Skeletal muscle cell (primary cell): Measurements from ENCODE around the gene NPM1.
"Not testable (repeated sequence)": the region's sequence is repeated elsewhere in the genome, so short reads cannot be mapped to it uniquely, and the experiment has no call there.

Experiments
- DNase-seq: peaks from one replicate; pipeline ENCODE4 v3.0.0-alpha.2; 2010; ENCODE audit warnings: low read depth
- H3K4me3 ChIP-seq: 2 replicates; pipeline ENCODE4 v1.5.1; 2011; ENCODE audit warnings: low read depth, mild to moderate bottlenecking, control low read depth, low read length, moderate library complexity

Gene NPM1

DNA sequence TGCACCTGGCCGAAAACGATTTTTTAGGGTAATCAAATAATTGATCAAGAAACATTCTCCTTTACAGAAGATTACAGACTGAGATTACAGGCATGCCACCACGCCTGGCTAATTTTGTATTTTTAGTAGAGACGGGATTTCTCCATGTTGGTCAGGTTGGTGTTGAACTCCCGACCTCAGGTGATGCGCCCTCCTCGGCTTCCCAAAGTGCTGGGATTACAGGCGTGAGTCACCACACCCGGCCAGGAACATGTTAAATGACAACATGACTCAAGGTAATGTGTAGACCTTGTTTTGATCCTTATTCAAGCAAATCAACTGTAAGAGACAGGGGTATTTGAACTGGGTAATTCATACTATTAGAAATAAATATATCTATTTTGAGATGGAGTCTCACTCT, 3.2 kb upstream of the NPM1 start:
- not testable (repeated sequence) for DNase-seq, H3K4me3 ChIP-seq

DNA sequence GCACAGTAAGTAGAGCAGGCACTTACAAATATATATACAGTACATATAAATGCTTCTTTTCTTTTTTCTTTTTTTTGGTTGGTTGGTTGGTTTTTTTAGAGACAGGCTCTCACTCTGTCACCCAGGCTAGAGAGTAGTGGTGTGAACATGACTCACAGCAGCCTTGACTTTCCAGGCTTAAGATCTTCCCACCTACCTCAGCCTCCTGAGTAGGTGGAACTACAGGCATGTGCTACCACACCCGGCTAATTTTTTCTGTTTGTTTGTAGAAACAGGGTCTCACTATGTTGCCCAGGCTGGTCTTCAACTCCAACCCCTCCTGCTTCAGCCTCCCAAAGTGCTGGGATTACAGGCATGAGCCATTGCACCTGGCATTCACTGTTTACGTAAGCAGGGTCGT, 2.6 kb upstream of the NPM1 start:
- H3K4me3 ChIP-seq, DNase-seq: not testable (repeated sequence)

DNA sequence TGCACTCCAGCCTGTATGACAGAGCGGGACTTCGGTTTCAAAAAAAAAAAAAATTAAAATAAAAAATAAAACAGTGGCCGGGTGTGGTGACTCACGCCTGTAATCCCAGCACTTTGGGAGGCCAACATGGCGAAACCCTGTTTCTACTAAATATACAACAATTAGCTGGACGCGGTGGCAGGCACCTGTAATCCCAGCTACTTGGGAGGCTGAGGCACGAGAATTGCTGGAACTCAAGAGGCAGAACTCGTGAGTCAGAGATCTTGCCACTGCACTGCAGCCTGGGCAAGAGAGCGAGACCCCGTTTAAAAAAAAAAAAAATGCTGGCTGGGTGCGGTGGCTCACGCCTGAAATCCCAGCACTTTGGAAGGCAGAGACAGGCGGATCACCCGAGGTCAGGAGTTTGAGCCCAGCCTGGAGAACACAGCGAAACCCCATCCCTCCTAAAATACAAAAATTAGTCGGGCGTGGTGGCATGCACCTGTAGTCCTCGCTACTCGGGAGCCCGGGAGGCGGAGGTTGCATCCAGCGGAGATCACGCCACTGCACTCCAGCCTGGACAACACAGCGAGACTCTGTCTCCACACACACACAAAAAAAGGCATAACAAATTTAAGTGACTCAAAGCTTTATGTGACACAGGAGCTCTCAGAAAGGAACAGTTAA, 1.5 kb upstream of the NPM1 start:
- no peak for DNase-seq
- no peak overlapping the region for H3K4me3 ChIP-seq

DNA sequence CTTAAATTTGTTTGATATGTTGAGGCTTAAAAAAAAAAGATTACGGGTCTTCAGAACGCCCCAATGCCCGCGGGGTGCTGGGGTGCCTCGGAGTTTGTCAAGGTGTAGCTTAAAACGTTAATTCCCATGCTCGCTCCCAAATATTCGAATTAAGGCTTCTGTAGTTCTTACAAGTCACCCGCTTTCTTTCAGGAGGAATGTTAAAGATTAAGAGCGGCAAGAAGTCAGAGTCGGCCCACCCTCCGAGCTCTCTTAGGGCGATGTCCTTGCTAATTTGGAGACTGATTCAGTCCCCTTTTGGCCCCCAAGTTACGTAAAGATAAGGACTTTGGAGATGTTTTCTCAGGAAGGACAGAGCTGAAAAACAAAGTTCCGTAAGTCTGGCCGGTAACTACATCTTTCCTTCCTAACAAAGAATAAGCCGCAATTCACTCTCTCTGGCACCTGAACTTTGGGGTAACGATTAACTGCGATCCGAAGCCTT, 746 bp upstream of the NPM1 start:
- H3K4me3 ChIP-seq: peak overlapping the region; percentile 70

DNA sequence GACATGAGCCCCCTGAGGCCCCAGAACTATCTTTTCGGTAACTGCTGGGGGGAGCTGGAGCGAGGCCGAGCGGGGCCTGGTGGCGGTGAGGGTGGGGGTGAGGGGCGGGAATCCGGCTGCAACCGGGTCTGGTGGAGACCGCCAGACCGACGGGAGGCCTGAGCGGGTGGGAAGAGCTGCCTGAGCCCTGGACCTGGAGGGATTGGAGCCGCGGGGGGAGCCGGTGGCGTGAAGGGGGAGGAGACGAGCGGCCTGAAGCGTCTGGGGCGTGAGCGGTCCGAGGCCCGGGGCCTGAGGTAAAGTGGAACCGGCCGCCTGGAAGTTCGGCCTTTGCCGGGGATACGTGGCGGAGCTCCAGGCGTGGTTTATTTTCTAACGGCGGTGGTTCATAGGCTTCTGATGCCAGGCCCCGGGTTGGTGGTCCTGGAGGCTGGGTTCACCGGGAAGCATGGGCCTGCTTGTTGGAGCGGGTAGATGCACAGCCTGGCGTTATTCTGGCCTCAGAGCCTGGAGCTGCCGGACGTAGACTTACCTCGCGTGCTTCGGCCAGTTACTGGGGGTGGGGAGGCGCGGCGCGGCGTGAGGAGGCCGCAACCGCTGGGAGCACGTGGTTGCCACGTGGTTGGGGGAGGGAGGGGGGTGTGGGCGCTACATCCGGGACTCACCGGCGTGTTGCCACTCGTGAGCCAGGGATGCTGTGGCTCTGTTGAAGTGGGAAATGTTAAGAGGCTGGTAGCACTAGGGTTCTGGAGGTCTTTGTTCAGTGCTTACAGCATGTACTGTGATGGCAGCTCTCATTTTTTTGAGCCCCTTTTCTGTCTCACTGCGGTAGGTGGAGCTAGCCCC, 544 bp downstream of the NPM1 start:
- DNase-seq: peak; percentile 43
- peak overlapping the region; percentile 70 for H3K4me3 ChIP-seq

More for the DNA sequence above, 746 bp upstream of the NPM1 start:
- no peak for DNase-seq

DNA sequence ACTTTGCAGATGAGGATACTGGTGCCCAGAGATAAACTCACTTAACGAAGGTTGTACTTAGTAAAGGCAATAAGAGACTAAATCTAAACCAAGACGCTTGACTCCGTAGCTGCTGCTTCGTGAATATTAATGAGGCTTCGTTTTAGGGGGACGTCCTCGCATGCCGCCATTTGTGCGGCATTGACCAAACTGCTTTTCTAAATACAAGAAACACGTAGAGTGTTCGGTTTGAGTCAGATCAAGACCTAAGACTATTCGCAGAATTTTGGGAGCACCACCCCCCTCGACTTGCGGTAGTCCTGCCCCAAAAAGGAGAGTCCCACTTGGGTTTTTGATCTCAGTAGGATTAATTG, 1.1 kb downstream of the NPM1 start:
- H3K4me3 ChIP-seq: peak overlapping the region; percentile 70
- no peak for DNase-seq

DNA sequence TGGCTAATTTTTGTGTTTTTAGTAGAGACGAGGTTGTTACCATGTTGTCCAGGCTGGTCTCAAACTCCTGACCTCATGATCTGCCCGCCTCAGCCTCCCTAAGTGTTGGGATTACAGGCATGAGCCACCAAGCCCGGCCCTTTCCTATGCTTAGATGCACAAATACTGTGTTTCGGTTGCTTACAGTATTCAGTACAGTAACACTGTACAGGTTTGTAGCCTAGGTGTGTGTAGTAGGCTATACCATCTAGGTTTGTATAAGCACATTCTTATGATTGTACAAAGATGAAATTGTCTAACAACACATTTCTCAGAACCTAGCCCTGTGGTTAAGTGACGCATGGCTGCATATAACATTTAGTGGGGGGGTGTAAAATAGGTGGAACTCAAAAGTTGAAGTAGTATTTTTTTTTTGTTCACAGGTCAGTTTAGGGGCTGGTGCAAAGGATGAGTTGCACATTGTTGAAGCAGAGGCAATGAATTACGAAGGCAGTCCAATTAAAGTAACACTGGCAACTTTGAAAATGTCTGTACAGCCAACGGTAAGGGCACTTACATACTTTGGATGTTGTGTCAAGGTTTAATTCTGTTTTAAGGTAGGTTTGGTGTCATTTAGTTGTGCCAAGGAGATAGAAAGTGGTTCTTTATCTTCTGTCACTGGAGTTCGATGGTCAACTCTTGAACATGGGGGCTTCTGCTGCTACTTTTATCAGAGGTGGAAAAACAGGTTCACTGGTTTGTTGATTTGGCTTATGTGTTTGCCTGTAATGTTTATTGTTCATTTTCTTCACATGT, 3.4 kb downstream of the NPM1 start:
- DNase-seq: no peak
- peak overlapping the region; percentile 70 for H3K4me3 ChIP-seq

DNA sequence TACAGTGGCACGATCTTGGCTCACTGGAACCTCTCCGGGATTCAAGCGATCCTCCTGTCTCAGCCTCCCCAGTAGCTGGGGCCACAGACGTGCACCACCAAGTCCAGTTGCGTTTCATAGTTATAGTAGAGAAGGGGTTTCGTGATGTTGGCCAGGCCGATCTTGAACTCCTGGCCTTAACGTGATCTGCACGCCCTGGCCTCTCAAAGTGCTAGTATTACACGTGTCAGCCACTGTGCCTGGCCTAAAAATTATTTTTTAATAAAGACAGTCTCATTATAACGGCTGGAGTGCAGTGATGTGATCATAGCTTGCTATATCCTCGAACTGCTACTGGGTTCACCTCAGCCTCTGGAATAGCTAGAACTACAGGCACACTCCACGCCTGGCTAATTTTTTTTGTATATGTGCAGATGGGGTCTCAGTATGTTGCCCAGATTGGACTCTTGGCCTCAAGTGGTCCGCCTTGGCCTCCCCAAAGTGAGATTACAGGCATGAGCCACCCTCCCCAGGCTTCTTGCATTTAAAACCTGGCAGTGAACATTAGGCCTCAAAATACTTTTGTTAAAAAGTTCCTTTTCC, 4.4 kb downstream of the NPM1 start:
- DNase-seq: no peak
- no peak overlapping the region for H3K4me3 ChIP-seq

DNA sequence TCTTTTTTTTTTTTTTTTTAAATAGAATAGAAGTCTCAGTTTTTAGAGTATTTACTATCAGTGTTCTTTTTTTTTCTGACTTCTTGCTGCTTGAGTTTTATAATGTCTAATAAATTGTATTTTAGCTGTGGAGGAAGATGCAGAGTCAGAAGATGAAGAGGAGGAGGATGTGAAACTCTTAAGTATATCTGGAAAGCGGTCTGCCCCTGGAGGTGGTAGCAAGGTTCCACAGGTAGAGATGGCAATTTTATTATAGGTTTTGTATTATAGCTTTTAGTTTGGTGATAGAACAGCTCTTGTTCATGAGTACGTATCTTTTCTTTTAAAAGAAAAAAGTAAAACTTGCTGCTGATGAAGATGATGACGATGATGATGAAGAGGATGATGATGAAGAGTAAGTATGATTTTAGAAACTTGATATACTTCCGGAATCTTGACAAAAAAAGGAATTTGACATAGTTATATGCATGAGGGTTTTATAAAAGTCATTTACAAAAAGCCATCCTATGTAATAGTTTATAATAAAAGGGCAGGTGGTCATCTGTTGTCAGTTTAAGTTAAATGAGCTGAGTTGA, 5.0 kb downstream of the NPM1 start:
- no peak overlapping the region for H3K4me3 ChIP-seq

DNA sequence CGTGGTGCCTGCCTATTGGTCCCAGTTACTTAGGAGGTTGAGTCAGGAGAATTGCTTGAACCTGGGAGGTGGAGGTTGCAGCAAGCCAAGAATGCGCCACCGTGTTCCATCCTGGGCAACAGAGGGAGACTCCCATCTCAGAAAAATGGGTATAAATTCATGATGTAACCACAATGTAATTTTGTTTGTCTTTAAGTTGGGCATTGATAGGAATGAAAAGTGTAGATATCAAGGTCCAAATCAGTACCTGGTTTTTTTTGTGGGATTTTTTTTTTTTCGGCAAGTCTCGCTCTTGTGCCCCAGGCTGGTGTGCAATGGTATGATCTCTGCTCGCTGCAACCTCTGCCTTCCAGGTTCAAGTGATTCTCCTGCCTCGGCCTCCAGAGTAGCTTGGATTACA, 7.4 kb downstream of the NPM1 start:
- no peak for DNase-seq
- no peak overlapping the region for H3K4me3 ChIP-seq

More for the DNA sequence above, 5.0 kb downstream of the NPM1 start:
- no peak for DNase-seq

DNA sequence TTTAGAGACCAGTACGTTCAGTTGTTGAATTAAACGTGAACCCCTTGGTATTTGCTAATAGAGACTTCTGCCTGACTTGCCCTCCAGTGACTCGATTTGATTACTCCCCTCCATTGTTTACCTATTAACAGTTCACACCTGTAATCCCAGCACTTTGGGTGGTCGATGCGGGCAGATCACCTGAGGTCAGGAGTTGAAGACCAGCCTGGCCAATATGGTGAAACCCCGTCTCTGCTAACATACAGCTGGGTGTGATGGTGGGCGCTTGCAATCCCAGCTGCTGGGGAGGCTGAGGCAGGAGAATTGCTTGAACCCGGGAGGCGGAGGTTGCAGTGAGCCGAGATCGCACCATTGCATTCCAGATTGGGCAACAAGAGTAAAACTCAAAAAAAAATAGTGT, 8.9 kb downstream of the NPM1 start:
- DNase-seq: not testable (repeated sequence)

DNA sequence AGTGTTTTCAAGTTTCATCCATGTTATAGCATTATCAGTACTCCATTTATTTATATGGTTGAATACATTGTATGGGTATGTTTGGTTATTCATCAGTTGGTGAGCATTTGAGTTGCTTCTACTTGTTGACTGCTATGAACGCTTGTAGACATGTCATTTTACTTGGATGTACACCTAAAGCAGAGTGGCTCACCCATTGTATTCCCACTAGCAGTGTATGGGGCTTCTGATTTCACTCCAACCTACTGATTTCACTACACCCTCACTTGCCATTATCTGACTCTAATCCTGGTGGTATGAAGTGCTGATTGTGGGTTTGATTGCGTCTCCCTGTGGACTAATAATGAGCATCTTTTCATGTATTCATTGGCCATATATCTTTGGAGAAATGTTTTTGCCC, 9.5 kb downstream of the NPM1 start:
- DNase-seq: no peak

More for the DNA sequence above, 8.9 kb downstream of the NPM1 start:
- H3K4me3 ChIP-seq: not testable (repeated sequence)

DNA sequence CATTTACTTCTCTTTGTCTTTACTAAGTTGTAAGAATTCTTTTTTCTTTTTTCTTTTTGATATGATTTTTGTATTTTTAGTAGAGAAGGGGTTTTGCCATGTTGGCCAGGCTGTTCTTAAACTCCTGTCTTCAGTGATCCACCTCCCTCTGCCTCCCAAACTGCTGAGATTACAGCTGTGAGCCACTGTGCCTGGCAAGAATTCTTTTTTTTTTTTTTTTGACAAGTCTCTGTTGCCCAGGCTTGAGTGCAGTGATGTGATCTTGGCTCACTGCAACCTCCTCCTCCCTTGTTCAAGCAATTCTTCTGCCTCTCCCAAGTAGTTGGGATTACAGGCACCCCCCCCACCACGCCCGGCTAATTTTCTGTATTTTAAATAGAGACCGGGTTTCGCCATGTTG, 9.9 kb downstream of the NPM1 start:
- no peak overlapping the region for H3K4me3 ChIP-seq
- DNase-seq: no peak

More for the DNA sequence above, 9.5 kb downstream of the NPM1 start:
- no peak overlapping the region for H3K4me3 ChIP-seq

DNA sequence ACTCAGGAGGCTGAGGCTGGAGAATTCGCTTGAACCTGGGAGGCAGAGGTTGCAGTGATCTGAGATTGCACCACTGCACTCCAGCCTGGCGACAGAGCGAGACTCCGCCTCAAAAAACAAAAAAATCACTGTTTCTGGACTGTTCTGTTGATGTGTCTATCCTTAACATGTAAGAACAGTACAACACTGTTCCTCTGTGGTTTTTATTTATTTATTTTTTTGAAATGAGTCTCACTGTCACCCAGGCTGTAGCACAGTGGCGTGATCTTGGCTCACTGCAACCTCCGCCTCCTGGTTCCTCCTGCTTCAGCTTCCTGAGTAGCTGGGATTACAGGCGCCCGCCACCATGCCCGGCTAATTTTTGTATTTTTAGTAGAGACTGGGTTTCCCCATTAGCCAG, 11.0 kb downstream of the NPM1 start:
- not testable (repeated sequence) for H3K4me3 ChIP-seq, DNase-seq

DNA sequence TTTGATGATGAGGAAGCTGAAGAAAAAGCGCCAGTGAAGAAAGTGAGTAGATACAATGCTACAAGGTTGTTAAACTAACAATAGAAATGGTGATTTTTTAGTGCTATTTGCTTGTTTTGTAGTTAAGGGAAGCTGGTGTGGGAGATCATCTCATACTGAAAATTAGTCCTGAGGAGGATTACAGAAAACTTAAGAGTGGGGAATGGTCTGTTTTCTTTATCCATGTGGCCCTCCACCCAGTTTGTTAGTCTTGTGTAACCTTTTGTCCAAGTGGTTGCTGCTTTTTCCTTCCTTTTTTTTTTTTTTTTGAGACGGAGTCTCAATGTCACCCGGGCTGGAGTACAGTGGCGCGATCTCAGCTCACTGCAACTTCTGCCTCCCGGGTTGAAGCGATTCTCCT, 12.5 kb downstream of the NPM1 start:
- no peak for DNase-seq
- no peak overlapping the region for H3K4me3 ChIP-seq

DNA sequence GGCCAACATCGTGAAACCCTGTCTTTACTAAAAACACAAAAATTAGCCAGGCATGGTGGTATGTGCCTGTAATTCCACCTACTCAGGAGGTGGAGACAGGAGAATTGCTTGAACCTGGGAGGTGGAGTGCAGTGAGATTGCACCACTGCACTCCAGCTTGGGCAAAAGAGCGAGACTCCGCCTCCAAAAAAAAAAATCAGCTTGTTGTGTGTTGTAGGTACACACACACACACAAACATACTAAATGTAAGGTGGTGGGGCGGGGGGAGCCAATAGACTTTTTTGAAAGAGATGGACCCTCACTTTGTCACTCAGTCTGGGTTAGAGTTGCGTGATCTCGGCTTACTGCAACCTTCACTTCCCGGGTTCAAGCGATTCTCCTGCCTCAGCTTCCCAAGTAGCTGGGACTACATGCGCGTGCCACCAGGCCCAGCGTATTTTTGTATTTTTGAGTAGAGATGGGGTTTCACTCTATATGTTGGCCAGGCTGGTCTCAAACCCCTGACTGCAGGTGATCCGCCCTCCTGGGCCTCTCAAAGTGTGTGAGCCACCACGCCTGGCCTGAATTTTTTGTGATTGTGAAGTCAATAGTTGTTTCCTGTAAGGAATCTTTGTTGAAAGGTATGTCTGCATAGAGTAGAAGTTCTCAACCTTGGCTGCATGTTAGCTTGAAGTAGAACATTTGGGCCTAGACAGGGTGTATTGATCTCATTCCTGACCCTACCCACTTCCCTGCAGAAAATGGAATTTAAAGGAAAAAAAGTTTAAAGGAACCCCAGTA, 13.7 kb downstream of the NPM1 start:
- no peak for DNase-seq
- no peak overlapping the region for H3K4me3 ChIP-seq

DNA sequence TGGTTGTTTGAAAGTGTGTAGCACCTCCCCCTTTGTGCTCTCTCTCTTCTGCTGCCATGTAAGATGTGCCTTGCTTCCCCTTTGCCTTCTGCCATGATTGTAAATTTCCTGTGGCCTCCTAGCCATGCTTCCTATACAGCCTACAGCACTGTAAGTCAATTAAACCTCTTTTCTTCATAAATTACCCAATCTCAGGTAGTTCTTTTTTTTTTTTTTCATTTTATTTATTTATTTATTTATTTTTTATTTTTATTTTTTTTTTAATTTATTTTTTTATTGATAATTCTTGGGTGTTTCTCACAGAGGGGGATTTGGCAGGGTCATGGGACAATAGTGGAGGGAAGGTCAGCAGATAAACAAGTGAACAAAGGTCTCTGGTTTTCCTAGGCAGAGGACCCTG, 15.1 kb downstream of the NPM1 start:
- not testable (repeated sequence) for DNase-seq, H3K4me3 ChIP-seq

DNA sequence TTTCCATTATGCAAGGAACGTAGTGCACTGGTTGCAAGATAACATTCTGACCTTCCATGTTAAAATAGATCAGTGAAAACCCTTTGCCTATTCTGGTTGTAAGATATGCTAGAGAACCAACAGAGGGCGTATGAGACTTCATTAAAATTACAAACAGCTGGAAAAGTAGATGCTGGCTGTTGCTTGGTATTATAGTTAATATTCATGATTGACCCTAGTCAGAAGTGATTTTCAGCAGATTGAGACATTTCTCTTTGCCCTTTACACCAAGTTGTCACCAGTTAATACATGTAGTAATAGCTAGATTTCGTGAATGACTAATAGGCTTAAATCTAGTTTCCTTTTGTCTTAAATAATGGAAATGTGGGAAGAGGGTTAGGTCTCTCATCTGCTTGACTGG, 18.0 kb downstream of the NPM1 start:
- DNase-seq: no peak
- no peak overlapping the region for H3K4me3 ChIP-seq

DNA sequence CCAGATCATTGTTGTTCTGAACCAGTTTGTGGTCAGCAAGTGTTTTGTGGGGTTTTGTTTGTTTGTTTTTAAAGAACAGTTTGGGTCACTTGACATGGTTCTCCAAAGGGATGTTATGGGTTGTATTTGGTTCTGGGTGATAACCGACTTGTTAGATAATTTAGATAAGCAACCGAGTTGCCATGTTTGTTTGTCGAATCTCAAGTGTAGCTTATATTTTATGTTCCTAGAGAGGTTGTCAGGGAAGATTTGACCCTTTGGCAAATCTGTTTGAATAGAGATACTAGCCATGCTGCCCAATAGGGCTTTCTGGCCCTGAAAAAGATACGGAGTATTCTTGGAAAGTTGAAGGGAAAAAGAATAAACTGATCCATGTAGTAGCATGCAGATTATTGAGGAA, 19.6 kb downstream of the NPM1 start:
- H3K4me3 ChIP-seq: no peak overlapping the region

More for the DNA sequence above, 19.6 kb downstream of the NPM1 start:
- DNase-seq: no peak
